ENCODE data around the gene WDHD1.
"Not testable (repeated sequence)": the region's sequence is repeated elsewhere in the genome, so short reads cannot be mapped to it uniquely, and the experiment has no call there.

WDHD1 gene

GRCh38 chr14:54974788-54975414, 52.0 kb downstream of the WDHD1 start:
- in situ Hi-C loops (cut with MboI; ENCODE audit: low pct_unique_long_range_greater_than_20kb, low sequenced_read_pairs), result no loop called here
- DNase-seq, result no peak

- no peak for DNase-seq
- in situ Hi-C loops (cut with MboI; ENCODE audit: low pct_unique_long_range_greater_than_20kb, low sequenced_read_pairs), result no loop called here
These were observed 59.4 kb downstream of the WDHD1 start for GRCh38 chr14:54967496-54967895.

- DNase-seq, result no peak
- in situ Hi-C loops (cut with MboI; ENCODE audit: low pct_unique_long_range_greater_than_20kb, low sequenced_read_pairs), result no loop called here
These were observed 71.8 kb downstream of the WDHD1 start for GRCh38 chr14:54955143-54955542.

- in situ Hi-C loops (cut with MboI; ENCODE audit: low pct_unique_long_range_greater_than_20kb, low sequenced_read_pairs); DNase-seq: not testable (repeated sequence)
These were observed 73.3 kb downstream of the WDHD1 start for GRCh38 chr14:54953609-54954008.

- DNase-seq; in situ Hi-C loops (cut with MboI; ENCODE audit: low pct_unique_long_range_greater_than_20kb, low sequenced_read_pairs): not testable (repeated sequence)
These were observed 74.1 kb downstream of the WDHD1 start for GRCh38 chr14:54952803-54953202.

GRCh38 chr14:54947230-54947629, 79.7 kb downstream of the WDHD1 start:
- in situ Hi-C loops (cut with MboI; ENCODE audit: low pct_unique_long_range_greater_than_20kb, low sequenced_read_pairs), result no loop called here

GRCh38 chr14:54946500-54946899, 80.4 kb downstream of the WDHD1 start:
- in situ Hi-C loops (cut with MboI; ENCODE audit: low pct_unique_long_range_greater_than_20kb, low sequenced_read_pairs), result no loop called here

More at GRCh38 chr14:54947230-54947629, 79.7 kb downstream of the WDHD1 start:
- no peak for DNase-seq

GRCh38 chr14:54944737-54945391, 82.0 kb downstream of the WDHD1 start:
- no peak for DNase-seq
- in situ Hi-C loops (cut with MboI; ENCODE audit: low pct_unique_long_range_greater_than_20kb, low sequenced_read_pairs), result no loop called here

More at GRCh38 chr14:54946500-54946899, 80.4 kb downstream of the WDHD1 start:
- DNase-seq, result no peak

GRCh38 chr14:54942913-54943312, 84.0 kb downstream of the WDHD1 start:
- in situ Hi-C loops (cut with MboI; ENCODE audit: low pct_unique_long_range_greater_than_20kb, low sequenced_read_pairs), result no loop called here
- no peak for DNase-seq

GRCh38 chr14:54936816-54937215, 90.1 kb downstream of the WDHD1 start:
- in situ Hi-C loops (cut with MboI; ENCODE audit: low pct_unique_long_range_greater_than_20kb, low sequenced_read_pairs), result no loop called here

GRCh38 chr14:54935958-54936357, 90.9 kb downstream of the WDHD1 start:
- in situ Hi-C loops (cut with MboI; ENCODE audit: low pct_unique_long_range_greater_than_20kb, low sequenced_read_pairs), result no loop called here
- no peak for DNase-seq

More at GRCh38 chr14:54936816-54937215, 90.1 kb downstream of the WDHD1 start:
- no peak for DNase-seq

GRCh38 chr14:54935100-54935499, 91.8 kb downstream of the WDHD1 start:
- no peak for DNase-seq
- in situ Hi-C loops (cut with MboI; ENCODE audit: low pct_unique_long_range_greater_than_20kb, low sequenced_read_pairs), result no loop called here

GRCh38 chr14:54933006-54933405, 93.9 kb downstream of the WDHD1 start:
- no peak for DNase-seq
- in situ Hi-C loops (cut with MboI; ENCODE audit: low pct_unique_long_range_greater_than_20kb, low sequenced_read_pairs), result no loop called here

- DNase-seq, result no peak
- in situ Hi-C loops (cut with MboI; ENCODE audit: low pct_unique_long_range_greater_than_20kb, low sequenced_read_pairs), result no loop called here
These were observed 95.1 kb downstream of the WDHD1 start for GRCh38 chr14:54931598-54932340.

- in situ Hi-C loops (cut with MboI; ENCODE audit: low pct_unique_long_range_greater_than_20kb, low sequenced_read_pairs), result no loop called here
- DNase-seq, result no peak
These were observed 95.8 kb downstream of the WDHD1 start for GRCh38 chr14:54931101-54931500.

GRCh38 chr14:54929556-54929955, 97.3 kb downstream of the WDHD1 start:
- no peak for DNase-seq
- in situ Hi-C loops (cut with MboI; ENCODE audit: low pct_unique_long_range_greater_than_20kb, low sequenced_read_pairs), result no loop called here

GRCh38 chr14:54928216-54928615, 98.7 kb downstream of the WDHD1 start:
- in situ Hi-C loops (cut with MboI; ENCODE audit: low pct_unique_long_range_greater_than_20kb, low sequenced_read_pairs), result no loop called here
- no peak for DNase-seq

- no peak for DNase-seq
These were observed 99.3 kb downstream of the WDHD1 start for GRCh38 chr14:54927551-54927950.

GRCh38 chr14:54926570-54926969, 100.3 kb downstream of the WDHD1 start:
- DNase-seq; in situ Hi-C loops (cut with MboI; ENCODE audit: low pct_unique_long_range_greater_than_20kb, low sequenced_read_pairs): not testable (repeated sequence)

More at GRCh38 chr14:54927551-54927950, 99.3 kb downstream of the WDHD1 start:
- in situ Hi-C loops (cut with MboI; ENCODE audit: low pct_unique_long_range_greater_than_20kb, low sequenced_read_pairs), result no loop called here

GRCh38 chr14:54922598-54922997, 104.3 kb downstream of the WDHD1 start:
- no peak for DNase-seq

More at GRCh38 chr14:54922598-54922997, 104.3 kb downstream of the WDHD1 start:
- in situ Hi-C loops (cut with MboI; ENCODE audit: low pct_unique_long_range_greater_than_20kb, low sequenced_read_pairs), result no loop called here

Data from KBM-7 (cell line).